GM18511 (cell line): ENCODE data around the gene TMEM30B.

Experiments
- ATAC-seq: cut with Tn5 transposase; IDR thresholded peaks from one replicate; pipeline ENCODE4 v1.9.1; 2021; ENCODE audit warnings: mild to moderate bottlenecking, moderate library complexity; ENCODE audit not compliant: unreplicated experiment

TMEM30B gene

GRCh38 chr14:61300209-61300608 is 19.1 kb upstream of the TMEM30B start:
- ATAC-seq: no peak

GRCh38 chr14:61298824-61299223 is 17.7 kb upstream of the TMEM30B start:
- ATAC-seq: no peak

- no peak for ATAC-seq
Observed at GRCh38 chr14:61297581-61297980, 16.4 kb upstream of the TMEM30B start.

GRCh38 chr14:61296719-61297502 is 15.8 kb upstream of the TMEM30B start:
- peak; percentile 51 for ATAC-seq

GRCh38 chr14:61296151-61296550 is 15.0 kb upstream of the TMEM30B start:
- no peak for ATAC-seq

- ATAC-seq: no peak
Observed at GRCh38 chr14:61290701-61291100, 9.6 kb upstream of the TMEM30B start.

- no peak for ATAC-seq
Observed at GRCh38 chr14:61288720-61289119, 7.6 kb upstream of the TMEM30B start.

- ATAC-seq: no peak
Observed at GRCh38 chr14:61288228-61288627, 7.1 kb upstream of the TMEM30B start.

- no peak for ATAC-seq
Observed at GRCh38 chr14:61287196-61287595, 6.1 kb upstream of the TMEM30B start.

- no peak for ATAC-seq
Observed at GRCh38 chr14:61285364-61285763, 4.2 kb upstream of the TMEM30B start.

GRCh38 chr14:61284001-61284400 is 2.9 kb upstream of the TMEM30B start:
- no peak for ATAC-seq

GRCh38 chr14:61282746-61283145 is 1.6 kb upstream of the TMEM30B start:
- ATAC-seq: no peak

GRCh38 chr14:61281948-61282275 is 774 bp upstream of the TMEM30B start:
- no peak for ATAC-seq

- peak; percentile 43 for ATAC-seq
Observed at GRCh38 chr14:61280526-61281185, 482 bp downstream of the TMEM30B start.

GRCh38 chr14:61280092-61280525 is 1.0 kb downstream of the TMEM30B start:
- ATAC-seq: no peak

GRCh38 chr14:61279082-61279481 is 2.1 kb downstream of the TMEM30B start:
- ATAC-seq: no peak

GRCh38 chr14:61277784-61278183 is 3.4 kb downstream of the TMEM30B start:
- ATAC-seq: no peak

- no peak for ATAC-seq
Observed at GRCh38 chr14:61277232-61277631, 3.9 kb downstream of the TMEM30B start.

GRCh38 chr14:61271552-61271951 is 9.6 kb downstream of the TMEM30B start:
- no peak for ATAC-seq

GRCh38 chr14:61270714-61271113 is 10.4 kb downstream of the TMEM30B start:
- ATAC-seq: no peak

- peak; percentile 97 for ATAC-seq
Observed at GRCh38 chr14:61269321-61270083, 11.6 kb downstream of the TMEM30B start.

GRCh38 chr14:61268812-61269211 is 12.3 kb downstream of the TMEM30B start:
- no peak for ATAC-seq
